GM19043 (cell line): Measurements from ENCODE around the gene CPNE4.
"Not testable (repeated sequence)": the region's sequence is repeated elsewhere in the genome, so short reads cannot be mapped to it uniquely, and the experiment has no call there.

ENCODE experiments used
- ATAC-seq: cut with Tn5 transposase; IDR thresholded peaks from one replicate; pipeline ENCODE4 v1.9.1; 2021; ENCODE audit warnings: low read depth; ENCODE audit not compliant: unreplicated experiment

Gene CPNE4

DNA sequence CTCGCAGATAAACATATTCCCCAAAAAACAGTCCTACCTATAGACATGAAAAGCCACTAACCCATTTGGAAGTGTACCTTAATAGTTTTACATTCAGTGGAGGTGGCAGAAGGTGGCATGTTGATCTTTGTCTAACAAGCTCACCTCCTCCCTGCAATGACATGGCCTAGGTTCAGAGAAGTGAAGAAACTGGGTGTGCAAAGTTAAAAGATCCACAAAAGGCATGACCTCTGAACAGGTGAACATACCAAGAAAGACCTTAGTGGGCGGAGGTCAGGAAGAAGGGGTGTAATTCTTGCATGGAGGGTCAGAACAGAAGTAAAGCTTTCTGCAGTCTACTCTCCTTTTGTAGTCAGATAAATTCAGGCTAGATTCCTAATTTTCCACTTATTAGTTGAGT, 532.9 kb downstream of the CPNE4 start:
- ATAC-seq: no peak

DNA sequence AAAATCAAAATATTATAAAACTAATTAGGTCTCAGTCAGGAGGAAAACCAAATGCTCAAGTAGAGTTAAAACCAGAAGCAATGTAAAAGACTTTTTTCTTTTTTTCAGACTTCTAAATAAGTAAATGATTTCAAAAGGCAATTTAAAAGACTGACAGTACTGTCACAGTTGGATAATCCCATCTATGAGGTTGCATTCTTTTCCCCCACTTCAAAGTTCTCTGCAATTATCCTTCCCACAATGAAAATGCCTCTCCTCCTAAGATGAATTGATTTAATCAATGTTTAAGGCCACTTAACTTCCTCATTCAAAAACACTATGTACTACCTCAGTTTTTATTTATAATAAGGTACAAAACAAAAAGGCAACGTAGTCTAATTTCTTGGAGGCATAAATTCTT, 540.1 kb downstream of the CPNE4 start:
- no peak for ATAC-seq

DNA sequence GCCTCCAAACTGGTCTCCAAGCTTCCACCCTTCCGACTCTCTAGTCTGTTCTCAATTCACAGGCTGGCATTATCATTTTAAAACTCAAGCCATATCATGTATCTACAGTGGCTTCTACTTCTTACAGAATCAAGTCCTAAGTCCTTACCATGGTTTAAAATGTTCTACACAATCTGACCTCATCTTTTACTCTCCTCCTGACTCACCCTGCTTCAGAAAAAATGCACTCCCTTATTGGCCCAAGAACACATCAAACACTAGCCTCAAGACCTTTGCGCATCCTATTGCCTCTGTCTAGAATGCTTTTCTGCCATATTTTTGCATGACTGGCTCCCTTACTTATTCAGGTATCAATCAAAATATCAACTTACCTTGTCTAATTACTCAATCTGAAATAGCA, 543.0 kb downstream of the CPNE4 start:
- ATAC-seq: no peak

DNA sequence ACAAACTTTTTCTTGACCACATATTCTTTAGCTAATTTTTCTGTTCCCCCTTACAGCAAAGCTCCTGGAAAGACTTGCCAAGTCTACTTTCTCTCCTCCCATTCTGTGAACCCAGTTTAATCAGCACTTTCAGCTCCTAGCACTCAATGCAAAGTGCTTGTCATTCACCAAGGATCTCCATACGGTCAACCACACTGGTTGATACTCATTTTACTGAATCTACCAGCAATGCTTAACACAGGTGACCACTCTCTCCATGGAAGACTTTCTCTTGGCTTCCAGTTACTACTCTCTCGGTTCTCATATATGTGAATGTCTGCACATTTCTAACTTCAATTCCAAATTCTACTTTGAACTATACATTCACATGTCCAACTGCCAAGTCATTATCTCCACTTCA, 543.7 kb downstream of the CPNE4 start:
- ATAC-seq: no peak

DNA sequence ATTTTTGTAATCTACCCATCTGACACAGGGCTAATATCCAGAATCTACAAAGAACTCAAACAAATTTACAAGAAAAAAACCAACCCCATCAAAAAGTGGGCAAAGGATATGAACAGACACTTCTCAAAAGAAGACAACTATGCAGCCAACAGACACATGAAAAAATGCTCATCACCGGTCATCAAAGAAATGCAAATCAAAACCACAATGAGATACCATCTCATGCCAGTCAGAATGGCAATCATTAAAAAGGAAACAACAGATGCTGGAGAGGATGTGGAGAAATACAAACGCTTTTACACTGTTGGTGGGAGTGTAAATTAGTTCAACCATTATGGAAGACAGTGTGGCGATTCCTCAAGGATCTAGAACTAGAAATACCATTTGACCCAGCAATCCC, 548.3 kb downstream of the CPNE4 start:
- ATAC-seq: not testable (repeated sequence)

DNA sequence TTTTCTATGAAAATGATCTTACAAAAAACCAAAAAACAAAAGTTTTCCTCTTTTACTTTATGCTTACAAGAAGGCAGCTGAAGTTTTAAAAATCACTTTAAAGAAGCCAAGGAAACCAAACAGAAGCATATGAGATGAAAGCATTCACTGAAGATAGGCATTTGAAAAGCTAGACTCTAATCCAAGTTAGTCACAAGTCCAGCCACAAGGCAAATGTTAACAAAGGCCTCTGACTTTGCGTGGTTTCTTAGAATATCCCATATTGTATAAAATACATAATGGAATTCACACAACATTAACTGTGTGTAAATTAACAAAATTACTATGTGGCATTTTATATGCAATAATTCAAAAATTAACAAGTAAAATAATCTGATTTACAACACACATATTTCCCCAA, 549.7 kb downstream of the CPNE4 start:
- no peak for ATAC-seq

DNA sequence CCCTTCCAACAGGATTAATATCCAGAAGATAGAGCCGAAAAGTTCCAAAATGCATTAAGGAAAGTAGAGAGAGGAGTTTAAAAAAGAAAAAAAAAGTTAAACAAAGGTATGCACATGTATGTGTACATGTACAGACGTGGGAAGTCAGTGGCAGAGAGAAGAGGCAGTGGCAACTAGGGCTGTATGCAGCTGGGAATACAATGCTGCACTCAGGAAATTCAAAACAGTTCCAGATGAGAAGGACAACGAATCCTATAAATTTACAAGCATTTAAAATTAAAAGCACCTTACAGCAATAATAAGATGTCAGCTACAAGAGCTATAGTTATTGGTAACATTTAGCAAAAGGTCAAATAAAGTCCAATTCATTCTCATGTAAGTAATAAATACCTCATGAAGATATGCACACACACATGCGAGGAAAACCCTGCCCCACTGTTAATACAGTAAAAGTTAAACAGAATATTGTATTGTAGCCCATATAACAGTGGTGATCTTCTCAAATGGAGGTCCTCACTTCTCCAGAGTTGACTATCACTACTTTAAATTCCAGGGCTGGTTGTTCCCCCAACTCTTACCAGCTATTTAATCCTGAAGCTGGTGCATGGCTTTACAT, 550.2 kb downstream of the CPNE4 start:
- no peak for ATAC-seq
